ENCODE measurements around the gene ZNF783. TPM values are rescaled to one million over a fixed set of nuclear protein-coding genes. Genes with fewer than 3 reads are reported as not detected.
"Not testable (repeated sequence)": the region's sequence is repeated elsewhere in the genome, so short reads cannot be mapped to it uniquely, and the experiment has no call there.

ZNF783 gene
- total and polyA plus RNA-seq, 2 of the 8 experiments (the other 6 are each of a cell fraction or from before 2014, with no cell fraction given), result 7.3 to 8.2 TPM

DNA sequence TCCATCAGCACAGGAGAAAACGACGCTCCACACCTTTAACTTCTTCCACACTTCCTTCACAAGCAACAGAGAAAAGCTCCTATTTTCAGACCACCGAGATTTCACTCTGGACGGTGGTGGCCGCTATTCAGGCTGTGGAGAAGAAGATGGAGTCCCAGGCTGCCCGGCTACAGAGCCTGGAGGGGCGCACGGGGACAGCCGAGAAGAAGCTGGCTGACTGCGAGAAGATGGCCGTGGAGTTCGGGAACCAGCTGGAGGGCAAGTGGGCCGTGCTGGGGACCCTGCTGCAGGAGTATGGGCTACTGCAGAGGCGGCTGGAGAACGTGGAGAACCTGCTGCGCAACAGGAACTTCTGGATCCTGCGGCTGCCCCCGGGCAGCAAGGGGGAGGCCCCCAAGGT is 11.8 kb upstream of the ZNF783 start:
- not testable (repeated sequence) for H3K4ac ChIP-seq (replicated peaks; ENCODE audit: insufficient read length, low read depth, low read length); H3K27ac ChIP-seq (ENCODE audit: low read depth, low read length); H4K8ac ChIP-seq (ENCODE audit: extremely low read depth, insufficient read depth, low read length); H4K91ac ChIP-seq (replicated peaks; ENCODE audit: insufficient read length, low read length); H3K4me1 ChIP-seq (replicated peaks in 1 of 4; ENCODE audit: control insufficient read depth in 3 of 4, insufficient read depth in 4 of 4, low read length in 3 of 4); H3K14ac ChIP-seq (ENCODE audit: insufficient read length); H2BK5ac ChIP-seq (ENCODE audit: low read depth, low read length); H2BK15ac ChIP-seq (ENCODE audit: low read length); H2BK120ac ChIP-seq (replicated peaks; ENCODE audit: low read depth, low read length); H2AFZ ChIP-seq (ENCODE audit: low read length); H2BK20ac ChIP-seq (ENCODE audit: low read length); H2BK12ac ChIP-seq (ENCODE audit: low read depth, low read length); H3K56ac ChIP-seq (replicated peaks; ENCODE audit: insufficient read length, low read depth, low read length); H4K5ac ChIP-seq (ENCODE audit: insufficient read length, low read depth, low read length); H3K4me3 ChIP-seq (ENCODE audit: extremely low read depth in 1 of 4, insufficient read depth in 2 of 4, low read depth in 3 of 4, low read length in 4 of 4); H3K18ac ChIP-seq (ENCODE audit: extremely low read depth, low read length); FAIRE-seq; H3K9ac ChIP-seq (replicated peaks in 1 of 4; ENCODE audit: extremely low read depth in 1 of 4, low read depth in 3 of 4, low read length in 3 of 4); H3K27me3 ChIP-seq (replicated peaks in 1 of 4; ENCODE audit: control insufficient read depth in 3 of 4, extremely low read depth in 1 of 4, insufficient read depth in 3 of 4, low read length in 3 of 4); H3K4me2 ChIP-seq (ENCODE audit: insufficient read depth in 1 of 2, low read depth in 2 of 2, low read length in 2 of 2); H3K23me2 ChIP-seq (ENCODE audit: low read depth, low read length); H3K79me1 ChIP-seq (ENCODE audit: low read depth, low read length); H3K9me3 ChIP-seq (ENCODE audit: insufficient read depth in 2 of 2, low read depth in 1 of 2, low read length in 1 of 2); H4K20me1 ChIP-seq (replicated peaks in 1 of 2; ENCODE audit: control insufficient read depth in 1 of 2, insufficient read depth in 2 of 2, low read length in 2 of 2); H2AK5ac ChIP-seq (ENCODE audit: low read depth, low read length); H3K23ac ChIP-seq (ENCODE audit: insufficient read length); DNase-seq (ENCODE audit: low read depth in 1 of 2, low spot score in 2 of 2)
- Histone ChIP-seq H3K36me3 (ENCODE audit: control insufficient read depth in 2 of 4, insufficient read depth in 4 of 4, low read length in 3 of 4) (peaks cover 13 to 47% (median 35%) of the 10 kb centered on the region in 4 experiments), H3K79me2 (ENCODE audit: control insufficient read depth in 1 of 2, insufficient read depth in 2 of 2, low read length in 2 of 2) (peaks cover 0 to 38% of the 10 kb centered on the region in 2 experiments; a peak in 2 of 4 replicates)
- 97% methylated on average over 18 of the region's 18 CpGs; no CpG with 5 or more reads in 1 of the 2 experiments for WGBS, 2 experiments (ENCODE audit: extremely low coverage in 1 of 2, insufficient coverage in 1 of 2, insufficient read length in 1 of 2, insufficient replicate concordance in 2 of 2, low coverage in 1 of 2, low lambda C conversion rate in 2 of 2, missing lambda C conversion rate in 1 of 2)
- ChIA-PET CTCF (ENCODE audit: partially characterized antibody) (interaction anchor here (0.6 to 1.4 kb wide), 4 partner anchors 11 to 187 kb away, joined by 3 to 8 read pairs (median 4); partner anchors contain the start of gene ZNF783), POLR2A (ENCODE audit: partially characterized antibody) (interaction anchor here (2.8 kb wide), 1 partner anchor 11 kb away, joined by 8 read pairs; the partner anchor contains the start of gene ZNF783)

DNA sequence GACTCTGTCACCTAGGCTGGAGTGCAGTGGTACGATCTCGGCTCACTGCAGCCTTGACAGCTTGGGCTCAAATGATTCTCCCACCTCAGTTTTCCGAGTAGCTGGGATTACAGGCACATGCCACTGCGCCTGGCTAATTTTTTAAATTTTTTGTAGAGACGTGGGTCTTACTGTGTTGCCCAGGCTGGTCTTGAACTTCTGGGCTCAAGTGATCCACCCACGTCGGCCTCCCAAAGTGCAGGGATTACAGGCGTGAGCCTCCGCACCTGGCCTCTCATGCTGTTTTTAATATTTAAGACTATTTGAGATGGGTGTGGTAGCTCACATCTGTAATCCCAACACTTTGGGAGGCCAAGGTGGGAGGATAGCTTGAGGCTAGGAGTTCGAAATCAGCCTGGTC is 10.5 kb upstream of the ZNF783 start:
- not testable (repeated sequence) for H3K18ac ChIP-seq (ENCODE audit: extremely low read depth, low read length); H2BK12ac ChIP-seq (ENCODE audit: low read depth, low read length); H3K9me3 ChIP-seq (ENCODE audit: insufficient read depth in 2 of 2, low read depth in 1 of 2, low read length in 1 of 2); H2BK5ac ChIP-seq (ENCODE audit: low read depth, low read length); H2AK5ac ChIP-seq (ENCODE audit: low read depth, low read length); H3K23me2 ChIP-seq (ENCODE audit: low read depth, low read length); H3K23ac ChIP-seq (ENCODE audit: insufficient read length); H3K9ac ChIP-seq (replicated peaks in 1 of 4; ENCODE audit: extremely low read depth in 1 of 4, low read depth in 3 of 4, low read length in 3 of 4); H3K14ac ChIP-seq (ENCODE audit: insufficient read length); H3K27ac ChIP-seq (ENCODE audit: low read depth, low read length); H3K4me1 ChIP-seq (replicated peaks in 1 of 4; ENCODE audit: control insufficient read depth in 3 of 4, insufficient read depth in 4 of 4, low read length in 3 of 4); H4K91ac ChIP-seq (replicated peaks; ENCODE audit: insufficient read length, low read length); H2AFZ ChIP-seq (ENCODE audit: low read length); DNase-seq (ENCODE audit: low read depth in 1 of 2, low spot score in 2 of 2); H3K4ac ChIP-seq (replicated peaks; ENCODE audit: insufficient read length, low read depth, low read length); H2BK20ac ChIP-seq (ENCODE audit: low read length); H3K79me1 ChIP-seq (ENCODE audit: low read depth, low read length); H2BK120ac ChIP-seq (replicated peaks; ENCODE audit: low read depth, low read length); FAIRE-seq; H4K5ac ChIP-seq (ENCODE audit: insufficient read length, low read depth, low read length); H3K4me3 ChIP-seq (ENCODE audit: extremely low read depth in 1 of 4, insufficient read depth in 2 of 4, low read depth in 3 of 4, low read length in 4 of 4); H4K8ac ChIP-seq (ENCODE audit: extremely low read depth, insufficient read depth, low read length); H4K20me1 ChIP-seq (replicated peaks in 1 of 2; ENCODE audit: control insufficient read depth in 1 of 2, insufficient read depth in 2 of 2, low read length in 2 of 2); H3K56ac ChIP-seq (replicated peaks; ENCODE audit: insufficient read length, low read depth, low read length); H3K4me2 ChIP-seq (ENCODE audit: insufficient read depth in 1 of 2, low read depth in 2 of 2, low read length in 2 of 2); H2BK15ac ChIP-seq (ENCODE audit: low read length); H3K27me3 ChIP-seq (replicated peaks in 1 of 4; ENCODE audit: control insufficient read depth in 3 of 4, extremely low read depth in 1 of 4, insufficient read depth in 3 of 4, low read length in 3 of 4)
- Histone ChIP-seq H3K79me2 (ENCODE audit: control insufficient read depth in 1 of 2, insufficient read depth in 2 of 2, low read length in 2 of 2) (peaks cover 0 to 25% of the 10 kb centered on the region in 2 experiments; a peak in 2 of 4 replicates), H3K36me3 (ENCODE audit: control insufficient read depth in 2 of 4, insufficient read depth in 4 of 4, low read length in 3 of 4) (peaks cover 13 to 56% (median 39%) of the 10 kb centered on the region in 4 experiments)
- WGBS, 2 experiments (ENCODE audit: extremely low coverage in 1 of 2, insufficient coverage in 1 of 2, insufficient read length in 1 of 2, insufficient replicate concordance in 2 of 2, low coverage in 1 of 2, low lambda C conversion rate in 2 of 2, missing lambda C conversion rate in 1 of 2), result 90% methylated on average over 10 of the region's 10 CpGs; no CpG with 5 or more reads in 1 of the 2 experiments
- POLR2A ChIA-PET (ENCODE audit: partially characterized antibody), result interaction anchor here (2.8 to 3.2 kb wide), 2 partner anchors 10 kb away, joined by 8 read pairs; partner anchors contain the start of gene ZNF783
- CTCF ChIA-PET (ENCODE audit: partially characterized antibody), result interaction anchor here (1.3 to 2.9 kb wide), 3 partner anchors 10 to 155 kb away, joined by 4 to 13 read pairs (median 10); partner anchors contain the start of genes ZNF282 and ZNF783

Data from H1 (cell line).